GM19328 (cell line): ENCODE results near the gene TNIK.
"Not testable (repeated sequence)": the region's sequence is repeated elsewhere in the genome, so short reads cannot be mapped to it uniquely, and the experiment has no call there.

Source experiments
- ATAC-seq: cut with Tn5 transposase; IDR thresholded peaks from one replicate; pipeline ENCODE4 v1.9.1; 2021; ENCODE audit warnings: mild to moderate bottlenecking, moderate library complexity; ENCODE audit not compliant: unreplicated experiment

The TNIK gene

GRCh38 chr3:171446801-171447578 is 13.2 kb downstream of the TNIK start:
- no peak for ATAC-seq

- no peak for ATAC-seq
These were observed 13.9 kb downstream of the TNIK start for GRCh38 chr3:171446301-171446700.

GRCh38 chr3:171445620-171446204 is 14.5 kb downstream of the TNIK start:
- no peak for ATAC-seq

GRCh38 chr3:171444001-171444690 is 16.1 kb downstream of the TNIK start:
- ATAC-seq = no peak

- no peak for ATAC-seq
These were observed 16.8 kb downstream of the TNIK start for GRCh38 chr3:171443211-171443957.

GRCh38 chr3:171442184-171442583 is 18.0 kb downstream of the TNIK start:
- no peak for ATAC-seq

GRCh38 chr3:171441381-171441780 is 18.8 kb downstream of the TNIK start:
- ATAC-seq = no peak

GRCh38 chr3:171439996-171440395 is 20.2 kb downstream of the TNIK start:
- no peak for ATAC-seq

- ATAC-seq = no peak
These were observed 23.0 kb downstream of the TNIK start for GRCh38 chr3:171437115-171437756.

- ATAC-seq = no peak
These were observed 23.8 kb downstream of the TNIK start for GRCh38 chr3:171436380-171436779.

- ATAC-seq = no peak
These were observed 24.4 kb downstream of the TNIK start for GRCh38 chr3:171435757-171436156.

GRCh38 chr3:171435143-171435542 is 25.1 kb downstream of the TNIK start:
- no peak for ATAC-seq

GRCh38 chr3:171432548-171432947 is 27.7 kb downstream of the TNIK start:
- no peak for ATAC-seq

GRCh38 chr3:171431550-171431949 is 28.7 kb downstream of the TNIK start:
- ATAC-seq = no peak

- ATAC-seq = no peak
These were observed 29.7 kb downstream of the TNIK start for GRCh38 chr3:171430530-171430929.

- ATAC-seq = no peak
These were observed 30.6 kb downstream of the TNIK start for GRCh38 chr3:171429635-171430034.

- ATAC-seq = no peak
These were observed 31.3 kb downstream of the TNIK start for GRCh38 chr3:171428892-171429291.

GRCh38 chr3:171428321-171428787 is 31.9 kb downstream of the TNIK start:
- no peak for ATAC-seq

- no peak for ATAC-seq
These were observed 32.4 kb downstream of the TNIK start for GRCh38 chr3:171427771-171428320.

GRCh38 chr3:171424063-171424462 is 36.1 kb downstream of the TNIK start:
- not testable (repeated sequence) for ATAC-seq
